ENCODE data around the gene OR2L5.
A peak's percentile ranks its signal among the peaks of the same experiment; 100 is the strongest.

Gene OR2L5

GRCh38 chr1:248047008-248047407 lies 33.5 kb downstream of the OR2L5 start:
- H3K4me2 ChIP-seq (ENCODE audit: low read length), result no peak overlapping the region
- H3K9ac ChIP-seq (ENCODE audit: low read length), result no peak overlapping the region
- no peaks in the 10 kb centered on the region for H3K79me2 ChIP-seq (ENCODE audit: insufficient read depth, low read length)
- TF ChIP-seq, protein P1, sequence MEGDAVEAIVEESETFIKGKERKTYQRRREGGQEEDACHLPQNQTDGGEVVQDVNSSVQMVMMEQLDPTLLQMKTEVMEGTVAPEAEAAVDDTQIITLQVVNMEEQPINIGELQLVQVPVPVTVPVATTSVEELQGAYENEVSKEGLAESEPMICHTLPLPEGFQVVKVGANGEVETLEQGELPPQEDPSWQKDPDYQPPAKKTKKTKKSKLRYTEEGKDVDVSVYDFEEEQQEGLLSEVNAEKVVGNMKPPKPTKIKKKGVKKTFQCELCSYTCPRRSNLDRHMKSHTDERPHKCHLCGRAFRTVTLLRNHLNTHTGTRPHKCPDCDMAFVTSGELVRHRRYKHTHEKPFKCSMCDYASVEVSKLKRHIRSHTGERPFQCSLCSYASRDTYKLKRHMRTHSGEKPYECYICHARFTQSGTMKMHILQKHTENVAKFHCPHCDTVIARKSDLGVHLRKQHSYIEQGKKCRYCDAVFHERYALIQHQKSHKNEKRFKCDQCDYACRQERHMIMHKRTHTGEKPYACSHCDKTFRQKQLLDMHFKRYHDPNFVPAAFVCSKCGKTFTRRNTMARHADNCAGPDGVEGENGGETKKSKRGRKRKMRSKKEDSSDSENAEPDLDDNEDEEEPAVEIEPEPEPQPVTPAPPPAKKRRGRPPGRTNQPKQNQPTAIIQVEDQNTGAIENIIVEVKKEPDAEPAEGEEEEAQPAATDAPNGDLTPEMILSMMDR (IDR thresholded peaks at IDR 0.05; ENCODE audit: low read length), result peak; percentile 12; the same call in 1 of the 2 replicates
- no peak for TF ChIP-seq EZH2 (IDR thresholded peaks at IDR 0.05; ENCODE audit: borderline replicate concordance, low read length)
- H2AFZ ChIP-seq (ENCODE audit: low read length), result no peak overlapping the region
- H4K20me1 ChIP-seq (ENCODE audit: insufficient read depth, low read length), result no peaks in the 10 kb centered on the region
- no peak overlapping the region for H3K4me3 ChIP-seq (ENCODE audit: low read depth, low read length, poor library complexity, severe bottlenecking)
- no peaks in the 10 kb centered on the region for H3K9me2 ChIP-seq (ENCODE audit: low read depth, low read length)
- H3K27ac ChIP-seq (ENCODE audit: low read depth, low read length, poor library complexity, severe bottlenecking), result no peak overlapping the region
- no peaks in the 10 kb centered on the region for H3K9me3 ChIP-seq (ENCODE audit: low read length)
- H3K36me3 ChIP-seq (ENCODE audit: insufficient read depth, low read length), result no peaks in the 10 kb centered on the region
- H3F3A ChIP-seq (ENCODE audit: insufficient read depth, low read length), result no peaks in the 10 kb centered on the region
- H3K27me3 ChIP-seq (ENCODE audit: insufficient read depth, low read length), result no peaks in the 10 kb centered on the region
- H3K4me1 ChIP-seq (ENCODE audit: insufficient read depth, low read length, severe bottlenecking), result no peaks in the 10 kb centered on the region

- no peaks in the 10 kb centered on the region for H3K9me3 ChIP-seq (ENCODE audit: low read length)
- H4K20me1 ChIP-seq (ENCODE audit: insufficient read depth, low read length), result no peaks in the 10 kb centered on the region
- no peaks in the 10 kb centered on the region for H3K36me3 ChIP-seq (ENCODE audit: insufficient read depth, low read length)
- no peaks in the 10 kb centered on the region for H3F3A ChIP-seq (ENCODE audit: insufficient read depth, low read length)
- no peak overlapping the region for H3K4me2 ChIP-seq (ENCODE audit: low read length)
- TF ChIP-seq, protein P1 (IDR thresholded peaks at IDR 0.05; ENCODE audit: low read length), result no peak
- TF ChIP-seq EZH2 (IDR thresholded peaks at IDR 0.05; ENCODE audit: borderline replicate concordance, low read length), result no peak
- no peak overlapping the region for H3K27ac ChIP-seq (ENCODE audit: low read depth, low read length, poor library complexity, severe bottlenecking)
- H3K79me2 ChIP-seq (ENCODE audit: insufficient read depth, low read length), result no peaks in the 10 kb centered on the region
- no peak overlapping the region for H3K4me3 ChIP-seq (ENCODE audit: low read depth, low read length, poor library complexity, severe bottlenecking)
- no peak overlapping the region for H2AFZ ChIP-seq (ENCODE audit: low read length)
- H3K9me2 ChIP-seq (ENCODE audit: low read depth, low read length), result no peaks in the 10 kb centered on the region
- H3K4me1 ChIP-seq (ENCODE audit: insufficient read depth, low read length, severe bottlenecking), result no peaks in the 10 kb centered on the region
- no peaks in the 10 kb centered on the region for H3K27me3 ChIP-seq (ENCODE audit: insufficient read depth, low read length)
- no peak overlapping the region for H3K9ac ChIP-seq (ENCODE audit: low read length)
Measured at GRCh38 chr1:248054671-248055070, 41.2 kb downstream of the OR2L5 start.

- H2AFZ ChIP-seq (ENCODE audit: low read length), result no peak overlapping the region
- no peak overlapping the region for H3K4me3 ChIP-seq (ENCODE audit: low read depth, low read length, poor library complexity, severe bottlenecking)
- no peaks in the 10 kb centered on the region for H3K9me3 ChIP-seq (ENCODE audit: low read length)
- H3K9ac ChIP-seq (ENCODE audit: low read length), result no peak overlapping the region
- H3K4me2 ChIP-seq (ENCODE audit: low read length), result no peak overlapping the region
- H3F3A ChIP-seq (ENCODE audit: insufficient read depth, low read length), result no peaks in the 10 kb centered on the region
- H3K4me1 ChIP-seq (ENCODE audit: insufficient read depth, low read length, severe bottlenecking), result no peaks in the 10 kb centered on the region
- no peaks in the 10 kb centered on the region for H3K9me2 ChIP-seq (ENCODE audit: low read depth, low read length)
- H3K27ac ChIP-seq (ENCODE audit: low read depth, low read length, poor library complexity, severe bottlenecking), result no peak overlapping the region
- no peaks in the 10 kb centered on the region for H3K27me3 ChIP-seq (ENCODE audit: insufficient read depth, low read length)
- H4K20me1 ChIP-seq (ENCODE audit: insufficient read depth, low read length), result no peaks in the 10 kb centered on the region
- H3K36me3 ChIP-seq (ENCODE audit: insufficient read depth, low read length), result no peaks in the 10 kb centered on the region
- TF ChIP-seq, protein P1 (IDR thresholded peaks at IDR 0.05; ENCODE audit: low read length), result no peak
- no peak for TF ChIP-seq EZH2 (IDR thresholded peaks at IDR 0.05; ENCODE audit: borderline replicate concordance, low read length)
- no peaks in the 10 kb centered on the region for H3K79me2 ChIP-seq (ENCODE audit: insufficient read depth, low read length)
Measured at GRCh38 chr1:248055261-248055660, 41.8 kb downstream of the OR2L5 start.
